Heart left ventricle (tissue), 13 donors: Measurements from ENCODE around the gene MCTP2.

Source experiments
- POLR2A ChIP-seq, 2 donors: fragments of 450-650 bp; IDR thresholded peaks; one replicate each; pipeline ENCODE4 v1.6.1; 2017; ENCODE audit warnings: antibody characterized with exemption in 2 of 2, mild to moderate bottlenecking in 2 of 2, moderate library complexity in 2 of 2
- TF ChIP-seq, protein P1 (sequence below), 12 donors: fragments of 200-600 bp; sonication (generic) in 4 of 12; IDR thresholded peaks; one replicate each; pipeline versions ENCODE4 v1.5.0 to v1.8.0; 2018 to 2022; ENCODE audit warnings: antibody characterized with exemption in 12 of 12, mild to moderate bottlenecking in 5 of 12
- donor health status: ischemic (EF 13 %, LVEDD 7.1; RV severe dilation, severe dysfunction).
- donor health status: DM: no; HTN: yes; CAD: no.
- donor health status: DM: no; HTN: no; CAD: no.
- donor health status: ischemic (EF 25% LVEDD 6.9; RV normal size, moderate dysfunction).
- donor health status: ischemic (EF 25% LVEDD 5.7; RV mildly dilated, moderate dysfunction).
- donor health status: ischemic (EF 35%, LVEDD 5.7; RV mildly dilated, moderate dysfunction).
- donor health status: nonischemic (EF 11% LVEDD 7.7; RV severe dilation, severe dysfunction).
- donor health status: DM: yes; HTN: yes; CAD: no.
- donor health status: PGD.
- donor health status: ischemic (EF 29% LVEDD 5.4; RV normal size, mild dysfunction).
- donor health status: nonischemic (EF 23%, LVEDD 6.1; RV moderate dilation, normal function).

DNA sequence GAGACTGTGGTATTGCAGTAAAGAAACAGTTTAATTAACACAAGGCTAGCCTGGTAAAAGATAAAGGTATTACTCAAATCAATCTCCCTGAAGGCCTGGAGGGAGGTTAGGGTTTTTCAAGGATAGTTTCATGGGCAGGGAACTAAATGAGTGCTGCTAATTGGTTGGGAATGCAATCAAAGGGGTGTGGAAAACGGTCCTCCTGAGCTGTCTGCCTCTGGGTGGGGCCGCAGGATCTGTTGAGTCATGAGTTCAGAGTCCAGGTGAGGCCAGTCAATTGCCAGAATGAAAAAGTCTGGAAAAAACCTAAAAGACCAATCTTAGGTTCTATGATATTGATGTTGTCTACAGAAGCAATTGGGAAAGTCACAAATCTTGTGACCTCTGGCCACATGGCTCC, 293.2 kb downstream of the MCTP2 start:
- TF ChIP-seq, protein P1, sequence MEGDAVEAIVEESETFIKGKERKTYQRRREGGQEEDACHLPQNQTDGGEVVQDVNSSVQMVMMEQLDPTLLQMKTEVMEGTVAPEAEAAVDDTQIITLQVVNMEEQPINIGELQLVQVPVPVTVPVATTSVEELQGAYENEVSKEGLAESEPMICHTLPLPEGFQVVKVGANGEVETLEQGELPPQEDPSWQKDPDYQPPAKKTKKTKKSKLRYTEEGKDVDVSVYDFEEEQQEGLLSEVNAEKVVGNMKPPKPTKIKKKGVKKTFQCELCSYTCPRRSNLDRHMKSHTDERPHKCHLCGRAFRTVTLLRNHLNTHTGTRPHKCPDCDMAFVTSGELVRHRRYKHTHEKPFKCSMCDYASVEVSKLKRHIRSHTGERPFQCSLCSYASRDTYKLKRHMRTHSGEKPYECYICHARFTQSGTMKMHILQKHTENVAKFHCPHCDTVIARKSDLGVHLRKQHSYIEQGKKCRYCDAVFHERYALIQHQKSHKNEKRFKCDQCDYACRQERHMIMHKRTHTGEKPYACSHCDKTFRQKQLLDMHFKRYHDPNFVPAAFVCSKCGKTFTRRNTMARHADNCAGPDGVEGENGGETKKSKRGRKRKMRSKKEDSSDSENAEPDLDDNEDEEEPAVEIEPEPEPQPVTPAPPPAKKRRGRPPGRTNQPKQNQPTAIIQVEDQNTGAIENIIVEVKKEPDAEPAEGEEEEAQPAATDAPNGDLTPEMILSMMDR (IDR thresholded peaks at IDR 0.05) = no peak
- TF ChIP-seq POLR2A (IDR thresholded peaks at IDR 0.05) = no peak
